Non-pigmented ciliary epithelial cell (primary cell): ENCODE data around the gene DUS1L.
A peak's percentile ranks its signal among the peaks of the same experiment; 100 is the strongest.

Experiments
- DNase-seq: peaks from one replicate; pipeline ENCODE4 v3.0.0-alpha.2; 2010; ENCODE audit warnings: low read depth

DUS1L gene

GRCh38 chr17:82023447-82024241 is 42.0 kb downstream of the DUS1L start:
- DNase-seq, result no peak

- DNase-seq, result peak; percentile 97
Measured at GRCh38 chr17:82022981-82023446, 42.6 kb downstream of the DUS1L start, which contains the start of gene LRRC45. Gene LRRC45, plus strand, starts transcription at chr17:82023305. Its CDS starts 339 bp downstream, at chr17:82023644.

GRCh38 chr17:82022310-82022980 is 43.2 kb downstream of the DUS1L start, which contains the start of gene CENPX:
Gene CENPX, minus strand, starts transcription at chr17:82022878. Its CDS starts 17 bp downstream, at chr17:82022861.
- no peak for DNase-seq

GRCh38 chr17:82021900-82022309 is 43.7 kb downstream of the DUS1L start:
- no peak for DNase-seq

- DNase-seq, result no peak
Measured at GRCh38 chr17:82021107-82021899, 44.3 kb downstream of the DUS1L start.

- no peak for DNase-seq
Measured at GRCh38 chr17:82020572-82021106, 45.0 kb downstream of the DUS1L start.

GRCh38 chr17:82019690-82020571 is 45.7 kb downstream of the DUS1L start:
- DNase-seq, result no peak

GRCh38 chr17:82018989-82019689 is 46.5 kb downstream of the DUS1L start:
- no peak for DNase-seq

GRCh38 chr17:82018152-82018988 is 47.2 kb downstream of the DUS1L start:
- no peak for DNase-seq

GRCh38 chr17:82017612-82018151 is 47.9 kb downstream of the DUS1L start:
- DNase-seq, result no peak

- no peak for DNase-seq
Measured at GRCh38 chr17:82016875-82017459, 48.6 kb downstream of the DUS1L start.

- DNase-seq, result no peak
Measured at GRCh38 chr17:82016061-82016874, 49.3 kb downstream of the DUS1L start.

- DNase-seq, result no peak
Measured at GRCh38 chr17:82015311-82015971, 50.2 kb downstream of the DUS1L start.

- DNase-seq, result no peak
Measured at GRCh38 chr17:82014971-82015310, 50.7 kb downstream of the DUS1L start.

GRCh38 chr17:82014432-82014831 is 51.2 kb downstream of the DUS1L start:
- DNase-seq, result no peak

GRCh38 chr17:82013772-82014321 is 51.8 kb downstream of the DUS1L start:
- DNase-seq, result no peak

GRCh38 chr17:82013341-82013740 is 52.3 kb downstream of the DUS1L start:
- DNase-seq, result no peak
